ENCODE data around the gene PA2G4.
"Not testable (repeated sequence)": the region's sequence is repeated elsewhere in the genome, so short reads cannot be mapped to it uniquely, and the experiment has no call there.

Gene PA2G4

DNA sequence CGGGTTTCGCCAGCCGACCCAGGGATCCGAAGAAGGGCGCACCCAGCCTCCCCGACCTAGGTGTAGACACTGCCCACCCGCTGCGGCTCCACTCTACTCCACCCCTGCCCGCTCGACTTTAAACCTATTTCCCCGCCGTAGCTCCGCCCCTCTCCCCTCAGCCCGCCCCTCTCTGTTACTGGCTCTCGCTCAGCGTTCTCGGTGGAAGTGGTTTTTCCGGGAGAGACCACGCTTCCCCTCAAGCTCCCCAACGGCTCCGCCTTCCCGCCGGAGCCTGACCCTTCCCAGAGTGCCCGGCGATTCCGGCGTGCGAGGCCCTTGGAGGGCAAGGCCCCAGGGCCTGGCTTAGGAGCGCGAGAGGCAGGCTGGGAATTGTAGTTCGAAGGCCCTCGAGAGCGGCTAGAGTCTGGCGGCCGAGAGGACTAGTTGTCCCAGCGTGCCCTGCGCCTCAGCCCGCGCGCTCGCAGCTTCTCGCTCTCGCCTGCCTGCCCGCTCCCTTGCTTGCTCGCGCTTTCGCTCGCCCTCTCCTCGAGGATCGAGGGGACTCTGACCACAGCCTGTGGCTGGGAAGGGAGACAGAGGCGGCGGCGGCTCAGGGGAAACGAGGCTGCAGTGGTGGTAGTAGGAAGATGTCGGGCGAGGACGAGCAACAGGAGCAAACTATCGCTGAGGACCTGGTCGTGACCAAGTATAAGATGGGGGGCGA lies at the start of gene PA2G4:
TSS of gene PA2G4 (plus strand) at position 451 of the 706 bp plus-strand sequence. CDS start at position 630, 179 bp downstream.
- DNase-seq, result peak; percentile 98

DNA sequence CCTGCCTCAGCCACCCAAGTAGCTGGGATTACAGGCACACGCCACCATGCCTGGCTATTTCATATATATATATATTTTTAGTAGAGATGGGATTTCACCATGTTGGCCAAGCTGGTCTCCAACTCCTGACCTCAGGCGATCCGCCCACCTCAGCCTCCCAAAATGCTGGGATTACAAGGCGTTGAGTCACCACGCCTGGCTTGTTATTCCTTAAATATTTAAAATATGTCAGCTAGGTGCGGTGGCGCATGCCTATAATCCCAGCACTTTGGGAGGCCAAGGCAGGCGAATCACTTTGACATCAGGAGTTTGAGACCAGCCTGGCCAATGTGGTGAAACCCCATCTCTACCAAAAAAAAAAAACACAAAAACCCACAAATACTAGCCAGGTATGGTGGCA lies 44.4 kb upstream of the PA2G4 start:
- DNase-seq, result not testable (repeated sequence)

DNA sequence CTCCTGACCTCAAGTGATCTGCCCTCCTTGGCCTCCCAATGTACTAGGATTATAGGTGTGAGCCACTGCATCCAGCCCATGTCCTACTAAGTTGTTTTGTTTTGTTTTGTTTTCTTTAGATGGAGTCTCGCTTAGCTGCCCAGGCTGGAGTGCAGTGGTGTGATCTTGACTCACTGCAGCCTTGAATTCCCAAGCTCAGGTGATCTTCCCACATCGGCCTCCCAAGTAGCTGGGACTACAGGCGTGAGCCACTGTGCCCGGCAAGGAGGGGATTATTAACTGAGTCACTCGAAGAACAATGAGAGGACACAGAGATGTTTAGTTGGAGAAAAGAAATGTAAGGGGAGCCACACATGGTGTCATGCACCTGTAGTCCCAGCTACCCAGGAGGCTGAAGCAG lies 42.4 kb upstream of the PA2G4 start:
- DNase-seq, result no peak

DNA sequence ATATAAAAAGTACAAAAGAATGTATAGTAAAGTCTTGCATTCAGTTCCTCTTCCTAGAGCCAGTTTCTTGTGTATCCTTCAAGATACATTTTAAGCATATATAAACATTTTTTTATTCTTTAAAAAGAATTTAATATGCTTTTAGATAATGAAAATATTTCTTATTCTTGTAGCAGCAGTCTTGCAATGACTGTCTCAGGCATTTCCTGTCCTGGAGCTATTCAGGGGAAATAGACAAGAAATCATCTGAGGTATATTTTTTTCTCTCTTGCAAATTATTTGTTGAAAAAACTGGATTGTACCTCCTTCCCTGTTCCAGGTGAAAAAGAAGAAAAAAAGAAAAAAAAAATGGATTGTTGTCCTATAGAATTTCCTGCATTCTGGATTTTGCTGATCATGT lies 41.4 kb upstream of the PA2G4 start:
- DNase-seq, result no peak

DNA sequence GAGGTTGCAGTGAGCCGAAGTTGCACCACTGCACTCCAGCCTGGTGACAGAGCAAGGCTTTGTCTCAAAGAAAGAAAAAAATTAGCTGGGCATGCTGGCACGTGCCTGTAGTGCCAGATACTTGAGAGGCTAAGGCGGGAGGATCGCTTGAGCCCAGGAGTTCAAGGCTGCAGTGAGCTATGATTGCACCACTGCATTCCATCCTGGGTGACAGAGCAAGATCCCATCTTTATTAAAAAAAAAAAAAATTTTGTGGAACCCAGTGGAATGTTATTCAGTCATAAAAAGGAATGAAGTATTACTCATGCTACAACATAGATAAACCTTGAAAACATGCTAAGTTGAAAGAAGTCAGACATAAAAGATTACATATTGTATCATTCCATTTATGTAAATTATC lies 32.7 kb upstream of the PA2G4 start:
- DNase-seq, result no peak

DNA sequence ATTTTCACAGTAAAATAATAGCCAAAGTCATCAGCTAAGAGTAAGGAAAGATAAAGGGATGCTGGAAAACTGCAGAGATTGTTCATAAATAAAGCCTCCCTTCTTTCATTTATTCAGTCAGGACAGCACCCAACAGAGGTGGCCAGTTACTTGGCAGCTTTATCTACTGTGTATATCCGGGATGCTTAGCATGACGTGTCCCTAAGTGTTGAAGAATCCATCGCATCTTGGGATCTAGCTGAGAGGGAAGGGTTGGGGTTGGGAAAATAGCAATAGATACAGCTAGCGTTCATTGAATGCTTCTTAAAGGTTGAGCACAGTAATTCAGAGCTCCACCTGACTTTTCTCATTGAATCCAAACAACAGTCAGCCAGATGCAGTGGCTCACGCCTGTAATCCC lies 30.0 kb upstream of the PA2G4 start:
- DNase-seq, result no peak

DNA sequence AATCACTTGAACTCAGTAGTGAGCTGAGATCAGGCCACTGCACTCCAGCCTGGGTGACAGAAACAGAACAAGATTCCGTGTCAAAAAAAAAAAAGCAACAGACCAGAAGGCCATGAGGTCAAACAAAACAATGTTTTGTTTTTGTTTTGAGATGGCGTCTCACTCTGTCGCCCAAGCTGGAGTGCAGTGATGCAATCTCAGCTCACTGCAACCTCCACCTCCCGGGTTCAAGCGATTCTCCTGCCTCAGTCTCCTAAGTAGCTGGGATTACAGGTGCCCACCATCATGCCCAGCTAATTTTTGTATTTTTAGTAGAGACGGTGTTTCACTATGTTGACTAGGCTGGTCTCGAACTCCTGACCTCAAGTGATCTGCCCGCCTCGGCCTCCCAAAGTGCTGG lies 26.4 kb upstream of the PA2G4 start:
- not testable (repeated sequence) for DNase-seq

DNA sequence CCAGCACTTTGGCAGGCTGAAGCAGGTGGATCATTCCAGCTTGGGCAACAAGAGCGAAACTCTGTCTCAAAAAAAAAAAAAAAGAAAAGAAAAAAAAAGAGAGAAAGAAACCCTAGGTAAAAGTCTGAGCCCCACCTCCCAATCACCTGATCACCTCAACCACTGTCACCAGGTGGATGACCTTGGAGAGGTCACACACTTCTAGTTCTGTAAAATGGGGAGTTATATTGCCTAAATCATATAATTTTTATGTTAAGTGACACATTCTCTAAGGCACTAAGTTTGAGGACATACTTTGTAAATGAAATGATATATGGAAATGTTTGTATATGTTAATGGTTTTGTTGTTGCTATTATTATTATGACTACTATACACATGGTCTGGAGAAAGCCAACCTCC lies 25.9 kb upstream of the PA2G4 start:
- DNase-seq, result no peak

DNA sequence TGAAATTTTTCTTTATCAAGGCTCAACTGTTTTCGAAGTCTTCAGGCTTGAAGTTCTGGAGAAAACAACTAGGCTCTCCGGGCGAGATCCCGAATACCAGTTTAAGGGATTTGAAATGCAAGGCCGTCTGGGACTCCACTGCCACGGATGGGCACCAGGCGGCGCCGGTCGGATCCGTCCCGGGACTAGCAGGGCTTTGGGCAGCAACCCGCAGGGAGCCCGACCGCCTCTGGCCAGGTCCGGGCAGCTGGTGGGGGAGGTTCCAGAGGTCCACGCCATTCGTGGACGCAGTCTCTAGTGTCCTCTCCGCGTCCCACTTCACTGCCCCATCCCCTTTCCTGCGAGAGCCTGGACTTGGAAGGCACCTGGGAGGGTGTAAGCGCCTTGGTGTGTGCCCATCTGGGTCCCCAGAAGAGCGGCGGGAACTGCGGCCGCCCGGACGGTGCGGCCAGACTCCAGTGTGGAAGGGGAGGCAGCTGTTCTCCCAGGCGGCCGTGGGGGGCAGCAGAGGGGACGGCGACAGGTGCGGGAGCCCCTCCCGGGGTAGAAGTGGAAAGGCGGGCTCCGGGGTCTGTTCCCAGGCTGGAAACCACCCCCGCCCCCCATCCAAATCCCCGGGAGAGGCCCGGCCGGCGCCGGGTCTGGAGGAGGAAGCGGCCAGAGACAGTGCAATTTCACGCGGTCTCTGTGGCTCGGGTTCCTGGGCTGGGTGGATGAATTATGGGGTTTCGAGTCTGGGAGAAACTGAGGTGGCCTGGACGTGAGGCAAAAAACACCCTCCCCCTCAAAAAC lies 25.2 kb upstream of the PA2G4 start:
- peak; percentile 84 for DNase-seq

DNA sequence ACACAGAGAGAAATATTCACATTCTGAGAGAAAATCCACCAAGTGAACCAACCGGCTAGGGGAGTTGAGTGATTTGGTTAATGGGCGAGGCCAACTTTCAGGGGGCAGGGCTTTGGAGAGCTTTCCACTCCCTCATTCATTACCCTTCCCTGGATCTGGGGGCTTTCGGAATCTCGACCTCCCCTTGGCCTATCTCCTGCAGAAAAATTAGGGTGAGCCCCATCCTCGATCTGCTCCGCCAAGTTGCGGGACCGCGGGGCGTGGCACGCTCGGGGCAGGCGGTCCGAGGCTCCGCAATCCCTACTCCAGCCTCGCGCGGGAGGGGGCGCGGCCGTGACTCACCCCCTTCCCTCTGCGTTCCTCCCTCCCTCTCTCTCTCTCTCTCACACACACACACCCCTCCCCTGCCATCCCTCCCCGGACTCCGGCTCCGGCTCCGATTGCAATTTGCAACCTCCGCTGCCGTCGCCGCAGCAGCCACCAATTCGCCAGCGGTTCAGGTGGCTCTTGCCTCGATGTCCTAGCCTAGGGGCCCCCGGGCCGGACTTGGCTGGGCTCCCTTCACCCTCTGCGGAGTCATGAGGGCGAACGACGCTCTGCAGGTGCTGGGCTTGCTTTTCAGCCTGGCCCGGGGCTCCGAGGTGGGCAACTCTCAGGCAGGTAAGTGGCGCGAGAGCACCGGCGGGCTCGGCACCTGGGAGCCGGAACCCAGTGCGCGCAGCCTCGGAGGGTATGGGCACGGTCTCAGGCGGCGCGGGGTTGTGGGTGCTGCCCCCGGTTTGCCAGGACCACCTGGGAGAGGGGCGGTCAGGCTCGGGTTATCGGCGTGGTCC lies 24.4 kb upstream of the PA2G4 start, which contains the start of gene ERBB3:
TSS of gene ERBB3 (plus strand) at position 443 of the 833 bp plus-strand sequence. CDS start at position 579, 136 bp downstream.
- peak; percentile 78 for DNase-seq

DNA sequence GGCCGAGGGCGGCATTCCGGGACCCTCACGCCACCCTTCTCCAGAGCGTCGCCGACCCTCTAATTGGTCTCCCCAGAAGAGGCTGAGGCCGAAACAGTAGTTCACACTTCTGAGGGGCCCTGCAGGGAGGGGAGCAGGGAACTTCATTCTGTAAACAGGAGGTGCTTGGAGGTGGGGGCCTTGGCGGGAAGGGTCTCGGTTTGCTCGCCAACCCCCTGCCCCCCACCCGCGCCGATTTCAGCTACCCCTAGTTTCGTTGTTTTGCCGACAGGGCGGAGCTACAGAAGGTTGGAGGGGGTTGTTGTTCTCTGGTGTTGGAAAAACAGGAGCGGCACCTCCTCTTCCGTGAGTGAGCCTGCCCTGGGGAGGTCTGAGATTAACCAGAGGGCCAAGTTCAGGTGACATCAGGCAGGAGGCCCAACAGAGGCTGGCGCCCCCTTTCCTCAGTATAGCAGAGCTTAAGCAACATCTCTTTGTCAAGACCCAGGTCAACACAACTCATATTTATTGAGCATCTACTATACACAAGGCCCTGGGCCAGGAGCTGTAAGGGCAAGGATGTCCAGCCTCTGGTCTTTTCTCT lies 23.7 kb upstream of the PA2G4 start:
- DNase-seq, result no peak

DNA sequence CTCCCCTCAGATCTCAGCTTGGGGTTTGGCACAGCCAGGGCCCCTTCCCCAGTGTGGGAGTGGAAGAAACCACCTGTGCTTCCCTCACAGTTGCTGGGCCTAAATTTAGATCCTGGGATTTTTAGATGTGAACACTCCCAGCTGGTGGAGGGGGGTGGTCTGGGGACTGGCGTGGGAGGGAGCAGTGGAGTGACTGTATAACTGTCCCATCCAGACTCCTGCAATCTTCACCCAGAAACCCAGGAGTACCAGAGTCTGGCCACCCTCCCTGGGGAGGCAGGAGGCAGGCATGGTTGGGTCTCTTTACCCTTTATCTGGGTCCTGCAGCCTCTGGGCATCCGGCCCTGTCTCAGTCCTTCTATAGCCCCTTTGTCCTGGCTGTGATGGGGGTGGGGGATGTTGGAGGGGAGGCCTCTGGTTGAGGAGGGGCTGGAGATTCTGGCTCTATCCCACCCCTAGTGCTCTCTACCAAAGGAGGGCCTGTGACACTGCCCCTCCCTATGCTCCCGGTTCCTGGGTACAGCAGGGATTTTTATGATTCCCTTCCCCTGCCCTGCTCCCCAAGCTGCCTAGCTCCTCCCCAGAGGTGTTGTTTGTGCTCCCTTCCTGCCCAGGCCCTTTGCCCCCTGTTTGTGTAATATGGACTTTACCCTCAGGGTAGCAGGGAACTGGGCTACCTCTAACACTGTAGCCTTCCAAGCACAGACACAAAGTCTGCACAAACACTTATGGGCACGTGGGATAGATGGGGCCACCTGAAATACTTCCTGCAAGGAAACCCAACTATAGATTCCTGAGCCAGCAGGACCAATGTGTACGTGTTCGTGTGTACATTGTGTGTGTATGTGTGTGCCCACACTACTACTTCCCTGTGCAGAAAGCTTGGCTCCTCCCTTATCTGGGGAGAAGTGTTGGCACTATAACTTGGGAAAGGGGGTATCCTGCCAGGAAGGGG lies 22.7 kb upstream of the PA2G4 start:
- no peak for DNase-seq

DNA sequence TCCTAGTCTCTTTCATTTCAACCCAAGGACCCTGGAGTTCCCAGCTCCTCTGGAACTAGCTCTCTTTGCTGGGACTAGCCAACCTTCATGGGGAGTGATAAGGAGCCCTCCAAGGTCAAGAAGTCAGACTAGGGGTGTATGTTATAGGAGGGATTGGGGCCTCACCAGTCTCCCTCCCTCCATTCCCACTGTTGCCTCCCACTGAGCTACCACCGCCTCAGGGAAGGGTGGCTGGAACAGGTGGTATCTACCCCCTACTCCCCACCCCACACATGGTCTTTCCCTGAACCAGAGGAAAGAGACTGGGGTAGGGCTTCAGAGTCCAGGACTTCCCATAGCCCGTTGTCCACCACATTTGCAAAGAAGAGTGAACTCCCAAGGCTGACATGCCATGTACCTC lies 22.0 kb upstream of the PA2G4 start:
- DNase-seq, result no peak

DNA sequence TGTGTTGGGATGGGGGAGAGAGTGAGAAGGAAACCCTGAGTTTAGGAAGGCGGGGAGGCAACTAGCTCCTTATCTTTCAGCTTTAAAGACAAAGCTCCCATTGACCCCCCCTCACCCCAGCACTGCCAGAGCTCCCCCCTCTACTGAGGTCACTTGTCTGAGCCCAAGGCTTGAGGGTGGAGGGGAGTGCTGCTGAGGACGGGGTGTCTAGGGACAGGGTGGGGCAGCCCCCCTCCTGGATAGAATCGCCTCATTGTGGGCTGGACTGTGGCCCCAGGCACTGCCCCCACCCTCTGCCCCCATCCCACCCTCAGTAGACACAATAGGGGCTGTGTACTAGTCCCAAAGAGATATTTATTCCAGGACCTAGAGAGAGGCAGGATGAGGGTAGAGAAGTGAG lies 21.4 kb upstream of the PA2G4 start:
- no peak for DNase-seq

DNA sequence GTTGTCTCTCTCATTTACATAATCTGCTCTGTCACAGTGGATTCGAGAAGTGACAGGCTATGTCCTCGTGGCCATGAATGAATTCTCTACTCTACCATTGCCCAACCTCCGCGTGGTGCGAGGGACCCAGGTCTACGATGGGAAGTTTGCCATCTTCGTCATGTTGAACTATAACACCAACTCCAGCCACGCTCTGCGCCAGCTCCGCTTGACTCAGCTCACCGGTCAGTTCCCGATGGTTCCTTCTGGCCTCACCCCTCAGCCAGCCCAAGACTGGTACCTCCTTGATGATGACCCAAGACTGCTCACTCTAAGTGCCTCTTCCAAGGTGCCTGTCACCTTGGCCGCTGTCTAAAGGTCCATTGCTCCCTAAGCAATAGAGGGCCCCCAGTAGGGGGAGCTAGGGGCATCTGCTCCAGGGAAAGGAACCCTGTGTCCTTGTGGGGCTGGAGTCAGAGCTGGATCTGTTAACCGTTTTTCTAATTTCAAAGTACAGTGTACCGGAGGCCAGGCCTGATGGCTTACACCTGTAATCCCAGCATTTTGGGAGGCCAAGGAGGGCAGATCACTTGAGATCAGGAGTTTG lies 19.3 kb upstream of the PA2G4 start:
- no peak for DNase-seq

DNA sequence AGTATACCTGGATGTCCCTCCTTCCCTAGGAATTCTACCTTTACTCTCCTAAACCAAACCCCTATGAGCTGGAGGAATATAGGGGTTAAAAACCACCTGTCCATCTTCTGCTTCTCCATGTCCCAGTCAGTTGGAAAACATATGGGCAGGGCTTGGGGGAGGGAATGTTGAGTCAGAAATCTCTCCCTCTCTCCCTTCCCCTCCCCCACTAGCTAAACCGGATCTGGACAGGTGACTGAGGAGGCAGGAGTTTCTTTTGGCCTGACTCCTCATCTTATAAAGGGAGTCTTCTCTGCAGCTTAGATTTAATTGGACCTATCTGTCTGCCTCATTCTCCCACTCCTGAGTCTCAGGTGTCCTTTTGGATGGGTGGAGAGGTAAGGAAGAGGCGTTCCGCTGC lies 18.3 kb upstream of the PA2G4 start:
- no peak for DNase-seq

DNA sequence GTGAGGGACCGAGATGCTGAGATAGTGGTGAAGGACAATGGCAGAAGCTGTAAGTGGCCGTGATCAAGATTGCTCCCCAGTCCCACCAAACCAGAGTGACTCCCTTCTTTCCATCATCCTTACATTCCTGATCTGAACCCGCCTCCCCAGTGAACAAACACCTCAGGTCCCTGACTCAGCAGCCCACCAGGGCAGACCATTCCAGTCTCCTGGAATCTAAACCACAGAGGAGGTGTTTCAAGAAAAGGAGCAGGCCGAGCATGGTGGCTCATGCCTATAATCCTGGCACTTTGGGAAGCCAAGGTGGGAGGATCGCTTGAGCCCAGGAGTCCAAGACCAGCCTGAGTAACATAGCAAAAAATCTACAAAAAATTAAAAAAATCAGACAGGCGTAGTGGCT lies 17.8 kb upstream of the PA2G4 start:
- DNase-seq, result no peak

DNA sequence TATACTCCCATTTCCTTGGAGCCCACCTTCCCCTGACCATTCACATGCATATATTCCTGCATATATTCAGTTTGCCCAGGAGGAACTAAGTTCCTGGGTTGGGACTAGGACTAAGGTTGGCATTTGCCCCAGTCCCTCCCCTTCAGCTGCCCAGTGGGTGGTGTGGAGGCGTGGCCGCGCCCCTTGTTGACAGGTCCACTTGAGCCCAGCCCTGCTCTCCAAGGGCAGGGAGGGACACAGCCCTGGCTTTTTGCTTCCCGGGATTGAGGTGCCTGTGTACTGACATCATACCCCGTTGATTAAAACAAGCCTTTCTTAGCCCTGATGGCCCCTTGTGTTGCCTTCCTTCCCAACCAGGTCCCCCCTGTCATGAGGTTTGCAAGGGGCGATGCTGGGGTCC lies 17.1 kb upstream of the PA2G4 start:
- DNase-seq, result no peak

DNA sequence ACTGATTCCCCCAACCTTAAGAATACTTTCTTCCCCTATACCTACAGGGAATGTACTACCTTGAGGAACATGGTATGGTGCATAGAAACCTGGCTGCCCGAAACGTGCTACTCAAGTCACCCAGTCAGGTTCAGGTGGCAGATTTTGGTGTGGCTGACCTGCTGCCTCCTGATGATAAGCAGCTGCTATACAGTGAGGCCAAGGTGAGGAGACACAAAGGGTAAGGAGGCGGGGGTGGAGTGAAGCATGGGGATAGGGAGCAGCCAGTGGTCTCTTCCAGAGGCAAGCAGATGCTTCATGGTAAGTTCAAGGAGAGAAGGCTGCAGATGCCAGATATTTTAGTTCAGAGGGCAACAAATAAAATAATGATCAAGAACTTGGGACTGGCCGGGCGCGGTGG lies 6.6 kb upstream of the PA2G4 start:
- no peak for DNase-seq

DNA sequence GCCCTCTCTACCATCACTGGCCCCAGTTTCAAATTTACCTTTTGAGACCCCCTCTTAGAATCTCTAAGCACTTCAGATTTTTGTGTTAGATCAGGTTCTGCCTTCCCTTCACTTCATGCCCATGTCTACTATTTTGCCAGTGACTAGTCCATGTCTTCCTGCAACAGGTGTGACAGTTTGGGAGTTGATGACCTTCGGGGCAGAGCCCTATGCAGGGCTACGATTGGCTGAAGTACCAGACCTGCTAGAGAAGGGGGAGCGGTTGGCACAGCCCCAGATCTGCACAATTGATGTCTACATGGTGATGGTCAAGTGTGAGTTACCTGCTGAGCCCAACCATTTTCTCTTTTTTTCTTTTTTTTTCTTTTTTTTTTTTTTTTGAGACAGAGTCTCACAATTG lies 5.8 kb upstream of the PA2G4 start:
- no peak for DNase-seq

DNA sequence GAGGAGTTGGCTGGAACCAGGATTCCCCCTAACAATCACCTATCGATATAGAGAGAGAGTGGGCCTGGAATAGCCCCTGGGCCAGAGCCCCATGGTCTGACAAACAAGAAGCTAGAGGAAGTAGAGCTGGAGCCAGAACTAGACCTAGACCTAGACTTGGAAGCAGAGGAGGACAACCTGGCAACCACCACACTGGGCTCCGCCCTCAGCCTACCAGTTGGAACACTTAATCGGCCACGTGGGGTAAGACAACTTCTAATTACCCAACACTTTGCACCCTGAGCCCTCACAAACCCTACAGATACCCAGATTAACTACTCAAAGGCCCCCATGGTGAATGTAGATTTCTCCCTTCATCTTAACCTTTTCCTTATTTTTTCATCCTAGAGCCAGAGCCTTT lies 4.6 kb upstream of the PA2G4 start:
- DNase-seq, result no peak

DNA sequence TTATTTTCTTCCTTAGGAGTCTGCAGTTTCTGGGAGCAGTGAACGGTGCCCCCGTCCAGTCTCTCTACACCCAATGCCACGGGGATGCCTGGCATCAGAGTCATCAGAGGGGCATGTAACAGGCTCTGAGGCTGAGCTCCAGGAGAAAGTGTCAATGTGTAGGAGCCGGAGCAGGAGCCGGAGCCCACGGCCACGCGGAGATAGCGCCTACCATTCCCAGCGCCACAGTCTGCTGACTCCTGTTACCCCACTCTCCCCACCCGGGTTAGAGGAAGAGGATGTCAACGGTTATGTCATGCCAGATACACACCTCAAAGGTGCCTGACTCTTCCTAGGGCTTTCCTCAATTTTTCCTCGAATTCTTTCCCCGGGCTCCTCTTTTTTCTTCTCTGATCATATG lies 3.3 kb upstream of the PA2G4 start:
- no peak for DNase-seq
